Left renal pelvis (tissue), 4 donors: ENCODE measurements around the gene ADCY4. TPM values are rescaled to one million over a fixed set of nuclear protein-coding genes. Genes with fewer than 3 reads are reported as not detected.
"Not testable (repeated sequence)": the region's sequence is repeated elsewhere in the genome, so short reads cannot be mapped to it uniquely, and the experiment has no call there.

Experiments
- DNase-seq, 4 donors: peaks; one replicate each; pipeline ENCODE4 v3.0.0-alpha.2; 2013; ENCODE audit warnings: low read depth in 4 of 4, low spot score in 3 of 4
- polyA plus RNA-seq, 4 donors: library from polyadenylated mRNA; unstranded; fragments of 120-200 nt; gene quantifications; one replicate each; pipeline ENCODE4 v1.2.1, GENCODE V29; 2013; ENCODE audit not compliant: insufficient read length in 4 of 4

ADCY4 gene
- polyA plus RNA-seq, 4 donors: 8.4 to 23.3 (median 20.0) TPM

DNA sequence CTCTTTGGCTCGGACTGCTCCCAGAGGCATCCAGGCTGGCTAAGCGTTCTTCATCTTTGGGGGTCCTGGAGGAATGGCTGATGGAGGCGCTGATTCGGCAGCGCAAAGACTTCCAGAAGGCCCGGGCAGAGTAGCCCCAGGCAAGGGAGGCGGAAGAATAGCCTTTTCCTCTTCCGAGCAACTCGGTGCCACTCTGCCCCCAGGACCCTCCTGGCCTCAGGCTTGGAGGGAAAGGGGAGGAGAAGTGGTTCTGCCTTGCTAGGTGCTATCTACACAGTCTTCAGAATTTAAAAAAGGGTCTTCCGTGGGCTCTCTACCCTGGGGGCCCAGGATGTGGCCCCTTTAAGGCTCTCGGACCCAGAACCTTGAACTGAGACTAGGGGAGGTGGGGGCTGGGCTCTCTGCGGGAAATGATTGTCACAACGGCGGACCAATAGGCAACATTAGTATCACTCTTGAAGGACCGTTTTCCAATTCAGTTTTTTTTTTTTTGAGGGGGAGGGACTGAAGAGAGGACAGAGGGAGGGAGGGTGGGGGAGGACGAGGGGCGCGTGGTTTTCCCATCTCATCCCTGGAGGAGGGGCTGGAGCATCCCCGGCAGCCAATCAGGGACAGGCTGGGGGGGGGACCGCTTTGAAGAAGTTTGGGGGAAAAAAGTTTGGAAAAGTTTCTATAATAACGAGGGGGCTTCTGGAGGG lies 32.8 kb upstream of the ADCY4 start, which contains the start of gene NFATC4:
TSS of gene NFATC4 (plus strand) at position 671 of the 698 bp plus-strand sequence. CDS start 157 bp downstream, outside the sequence.
- peak; percentile 83 to 90 (median 88) for DNase-seq

DNA sequence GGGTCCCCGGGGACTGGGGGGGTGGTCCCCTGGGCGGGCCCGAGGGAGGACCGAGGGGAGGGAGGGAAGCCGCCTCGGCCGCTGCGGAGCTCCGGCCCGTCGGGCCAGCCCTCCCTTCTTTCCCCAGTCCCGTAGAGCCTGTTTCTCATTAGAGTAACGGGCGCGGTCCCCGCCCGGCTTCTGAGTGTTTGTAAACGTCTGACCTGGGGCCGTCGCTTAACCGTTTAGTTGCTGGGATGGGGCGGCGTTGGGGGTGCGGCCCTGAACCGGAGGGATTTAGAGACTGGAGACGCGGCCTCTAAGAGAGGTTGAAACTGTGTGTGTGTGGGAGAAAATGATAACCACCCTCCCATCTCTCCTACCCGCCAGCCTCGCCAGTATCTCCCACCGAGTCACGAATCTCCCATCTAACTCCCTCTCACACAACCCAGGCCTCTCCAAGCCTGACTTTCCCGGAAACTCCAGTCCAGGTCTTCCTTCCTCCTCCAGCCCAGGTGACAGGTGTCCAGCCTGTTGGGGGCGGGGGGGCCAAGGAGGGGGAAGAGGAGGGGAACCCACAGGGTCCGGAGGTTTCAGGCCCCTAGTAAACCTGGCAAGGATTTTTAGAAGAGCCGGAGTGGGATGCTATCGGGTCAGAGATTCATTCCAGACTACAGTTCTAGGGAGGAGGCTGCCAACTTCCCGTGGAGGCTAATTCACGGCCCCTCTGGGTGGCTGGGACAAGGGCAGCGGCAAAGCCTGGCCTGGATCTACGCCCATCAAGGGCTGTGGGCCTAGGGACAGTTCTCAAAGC lies 32.0 kb upstream of the ADCY4 start:
- peak; percentile 91 to 99 (median 96) for DNase-seq

DNA sequence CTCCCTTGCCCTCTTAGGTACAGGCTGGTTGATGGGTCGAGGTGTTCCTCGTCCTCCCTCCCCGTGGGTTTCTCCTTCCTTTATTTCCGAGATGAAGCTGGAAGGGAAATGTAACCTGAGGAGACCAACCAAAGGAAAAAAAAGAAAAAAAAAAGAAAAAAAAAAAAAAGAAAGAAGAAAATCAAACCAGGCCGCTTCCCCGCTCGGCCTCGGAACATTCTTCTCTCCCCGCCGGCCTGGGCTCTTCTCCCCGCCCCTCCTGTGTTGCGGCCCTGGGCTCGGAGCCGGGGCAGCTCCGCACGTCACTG lies 31.5 kb upstream of the ADCY4 start:
- no peak for DNase-seq

DNA sequence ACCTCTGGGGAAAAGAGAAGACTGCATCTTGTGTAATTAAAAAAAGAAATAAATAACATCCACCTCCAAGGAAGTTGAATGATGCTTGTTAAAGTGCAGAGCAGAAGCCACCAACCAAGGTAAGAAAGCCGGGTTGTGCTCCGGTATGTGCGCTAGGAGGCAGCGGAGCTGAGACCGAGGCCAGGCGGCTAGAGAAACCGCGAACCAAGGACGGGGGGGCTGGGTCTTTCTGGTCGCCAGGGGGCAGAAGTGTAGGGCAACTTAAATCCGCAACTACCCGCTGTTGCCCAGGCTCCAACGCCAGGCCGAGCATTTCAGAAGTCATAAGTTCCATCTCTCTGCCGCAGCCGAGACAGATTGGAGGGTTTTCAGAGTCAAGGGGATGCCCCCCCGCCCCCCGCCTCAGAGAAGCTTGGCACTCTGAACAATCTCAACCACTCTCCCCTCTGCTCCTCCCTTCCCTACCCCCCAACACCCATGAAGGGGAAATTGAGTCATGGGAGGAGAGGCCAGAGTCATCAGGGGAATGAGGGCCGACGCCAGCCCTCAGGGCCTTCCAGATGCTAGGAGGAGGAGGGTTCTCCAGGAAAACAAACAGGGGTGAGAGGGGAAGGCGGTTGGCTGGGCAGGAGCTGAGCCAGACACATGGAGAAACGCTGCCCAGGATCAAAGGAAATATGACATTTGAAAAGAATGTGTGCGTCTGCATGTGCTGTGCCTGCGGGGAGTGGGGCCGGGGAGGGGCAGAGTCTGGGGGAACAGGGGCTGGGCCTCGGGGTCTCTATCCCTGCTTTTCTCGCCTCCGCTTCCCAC lies 30.9 kb upstream of the ADCY4 start:
- peak in 3 of 4 donors; percentile 73 to 85 (median 79) for DNase-seq

DNA sequence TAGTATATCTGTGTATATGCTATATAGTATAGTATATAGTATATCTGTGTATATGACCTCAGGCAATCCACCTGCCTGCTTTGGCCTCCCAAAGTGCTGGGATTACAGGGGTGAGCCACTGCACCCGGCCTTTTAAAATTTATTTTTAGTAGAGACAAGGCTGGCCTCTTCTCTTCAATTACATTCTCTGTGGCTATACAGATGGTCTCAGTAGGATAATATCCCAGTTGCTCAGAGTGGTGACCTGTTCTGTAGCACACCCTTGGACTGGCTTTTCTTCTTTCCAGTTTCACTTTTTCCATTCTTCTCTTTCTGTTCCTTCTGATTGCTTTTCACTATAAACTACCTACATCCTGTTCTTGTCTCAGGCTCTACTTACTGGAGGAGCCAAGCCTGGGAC lies 30.0 kb upstream of the ADCY4 start:
- no peak for DNase-seq

DNA sequence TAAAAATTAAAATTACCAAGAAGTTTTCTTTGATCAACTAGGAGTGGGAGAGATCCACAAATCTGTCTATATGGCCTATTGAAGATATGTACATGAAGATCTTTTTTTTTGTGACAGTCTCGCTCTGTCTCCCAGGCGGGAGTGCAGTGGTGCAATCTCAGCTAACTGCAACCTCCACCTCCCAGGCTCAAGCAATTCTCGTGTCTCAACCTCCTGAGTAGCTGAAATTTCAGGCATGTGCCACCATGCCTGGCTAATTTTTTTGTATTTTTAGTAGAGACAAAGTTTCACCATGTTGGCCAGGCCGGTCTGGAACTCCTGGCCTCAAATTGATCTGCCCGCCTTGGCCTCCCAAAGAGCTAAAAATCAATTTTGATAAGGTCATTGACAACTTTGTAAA lies 28.5 kb upstream of the ADCY4 start:
- DNase-seq: no peak

DNA sequence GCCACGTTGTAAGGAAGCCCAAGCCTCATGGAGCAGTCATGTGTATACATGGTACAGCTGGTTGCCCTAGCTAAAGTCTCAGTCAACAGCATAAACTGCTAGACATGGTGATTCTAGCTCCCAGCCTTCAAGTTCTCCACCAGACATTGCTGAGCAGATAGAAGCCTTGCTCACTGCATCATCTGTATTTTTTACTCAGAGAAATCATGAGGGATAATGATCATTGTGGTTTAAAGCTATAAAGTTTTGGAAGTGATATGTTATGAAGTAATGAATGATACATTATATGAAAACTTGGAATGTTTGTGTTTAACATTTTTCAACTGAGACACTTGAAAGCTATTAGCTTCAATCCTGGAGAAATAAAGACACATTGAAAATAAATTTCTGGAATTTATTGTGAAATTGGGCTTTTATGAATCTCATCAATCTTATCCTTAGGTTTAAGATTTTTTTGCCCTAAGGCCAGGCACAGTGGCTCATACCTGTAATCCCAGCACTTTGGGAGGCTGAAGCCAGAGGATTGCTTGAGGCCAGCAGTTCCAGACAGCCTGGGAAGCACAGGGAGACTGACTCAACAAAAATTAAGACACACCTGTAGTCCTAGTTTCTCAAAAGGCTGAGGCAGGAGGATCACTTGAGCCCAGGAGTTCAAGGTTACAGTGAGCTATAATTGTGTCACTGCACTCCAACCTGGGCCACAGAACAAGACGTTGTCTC lies 27.5 kb upstream of the ADCY4 start:
- no peak for DNase-seq

DNA sequence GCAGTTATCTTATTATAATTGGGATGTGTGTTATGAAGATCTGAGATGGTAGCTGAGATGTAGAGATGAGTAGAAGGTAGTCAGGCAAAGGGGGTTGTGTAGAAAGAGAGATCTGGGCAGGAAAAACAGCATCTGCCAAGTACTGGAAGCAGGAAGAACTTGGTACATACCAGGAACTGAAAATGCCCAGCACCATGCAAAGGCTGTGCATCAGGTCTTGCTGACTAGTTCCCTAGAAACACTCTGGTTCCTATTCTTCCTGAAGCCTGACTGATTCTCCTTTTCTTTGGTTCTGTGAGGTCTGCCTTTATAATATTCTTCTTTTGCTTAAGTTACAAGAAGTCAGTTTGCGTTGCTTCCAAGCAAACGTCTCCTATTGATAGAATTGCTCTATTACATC lies 26.5 kb upstream of the ADCY4 start:
- DNase-seq: no peak

DNA sequence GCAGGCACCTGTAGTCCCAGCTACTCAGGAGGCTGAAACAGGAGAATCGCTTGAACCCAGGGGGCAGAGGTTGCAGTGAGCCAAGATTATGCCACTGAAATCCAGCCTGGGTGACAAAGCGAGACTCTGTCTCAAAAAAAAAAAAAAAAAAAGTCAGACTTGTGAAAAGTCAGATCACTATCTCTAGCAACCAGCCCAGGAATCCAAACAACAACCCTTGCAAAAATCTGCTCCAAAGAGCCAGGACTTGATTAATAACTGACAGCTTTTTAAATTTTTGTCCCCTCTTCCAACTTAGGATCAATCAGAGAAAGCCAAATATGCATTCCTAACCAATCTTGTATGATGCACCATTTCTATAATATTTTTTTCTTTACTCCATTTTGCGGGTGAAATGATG lies 25.4 kb upstream of the ADCY4 start:
- no peak for DNase-seq

DNA sequence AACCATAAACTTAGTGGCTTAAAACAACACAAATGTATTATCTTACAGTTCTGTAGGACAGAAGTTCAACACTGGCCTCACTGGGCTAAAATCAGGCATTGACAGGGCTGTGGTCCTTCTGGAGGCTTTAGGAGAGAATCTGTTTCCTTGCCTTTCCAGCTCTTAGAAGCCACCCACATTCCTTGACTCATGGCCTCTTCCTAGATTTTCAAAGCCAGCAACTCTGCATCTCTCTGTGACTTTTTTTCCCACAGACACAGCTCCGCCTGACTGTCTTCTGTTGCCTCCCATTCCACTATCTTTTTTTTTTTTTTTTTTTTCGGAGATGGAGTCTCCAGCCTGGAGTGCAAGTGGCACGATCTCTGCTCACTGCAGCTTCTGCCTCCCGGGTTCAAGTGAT lies 21.3 kb upstream of the ADCY4 start:
- no peak for DNase-seq

DNA sequence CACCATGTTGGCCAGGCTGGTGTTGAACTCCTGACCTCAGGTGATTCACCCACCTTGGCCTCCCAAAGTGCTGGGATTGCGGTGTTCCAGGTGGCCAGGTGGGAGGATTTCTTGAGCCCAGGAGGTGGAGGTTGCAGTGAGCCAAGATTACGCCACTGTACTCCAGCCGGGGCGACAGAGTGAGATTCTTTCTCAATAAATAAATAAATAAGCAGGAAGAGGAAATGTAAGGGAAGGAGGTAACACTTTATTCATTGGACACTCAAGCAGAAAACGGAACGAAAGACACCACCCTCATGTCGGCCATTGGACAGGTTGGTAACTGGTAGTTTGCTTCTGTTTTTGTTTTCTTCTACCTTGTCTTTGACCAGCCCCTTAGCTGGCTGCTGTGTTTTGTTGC lies 20.1 kb upstream of the ADCY4 start:
- no peak for DNase-seq

DNA sequence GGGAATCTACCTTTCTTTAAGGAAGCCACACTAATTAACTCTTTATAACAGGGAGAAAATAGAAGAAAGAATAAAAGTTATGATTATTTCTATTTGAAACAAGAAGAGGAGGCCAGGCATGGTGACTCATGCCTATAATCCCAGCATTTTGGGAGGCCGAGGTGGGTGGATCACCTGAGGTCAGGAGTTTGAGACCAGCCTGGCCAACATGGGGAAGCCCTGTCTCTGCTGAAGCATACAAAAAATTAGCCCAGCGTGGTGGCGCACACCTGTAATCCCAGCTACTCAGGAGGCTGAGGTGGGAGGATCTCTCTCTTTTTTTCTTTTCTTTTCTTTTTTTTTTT lies 19.6 kb upstream of the ADCY4 start:
- DNase-seq: not testable (repeated sequence)

DNA sequence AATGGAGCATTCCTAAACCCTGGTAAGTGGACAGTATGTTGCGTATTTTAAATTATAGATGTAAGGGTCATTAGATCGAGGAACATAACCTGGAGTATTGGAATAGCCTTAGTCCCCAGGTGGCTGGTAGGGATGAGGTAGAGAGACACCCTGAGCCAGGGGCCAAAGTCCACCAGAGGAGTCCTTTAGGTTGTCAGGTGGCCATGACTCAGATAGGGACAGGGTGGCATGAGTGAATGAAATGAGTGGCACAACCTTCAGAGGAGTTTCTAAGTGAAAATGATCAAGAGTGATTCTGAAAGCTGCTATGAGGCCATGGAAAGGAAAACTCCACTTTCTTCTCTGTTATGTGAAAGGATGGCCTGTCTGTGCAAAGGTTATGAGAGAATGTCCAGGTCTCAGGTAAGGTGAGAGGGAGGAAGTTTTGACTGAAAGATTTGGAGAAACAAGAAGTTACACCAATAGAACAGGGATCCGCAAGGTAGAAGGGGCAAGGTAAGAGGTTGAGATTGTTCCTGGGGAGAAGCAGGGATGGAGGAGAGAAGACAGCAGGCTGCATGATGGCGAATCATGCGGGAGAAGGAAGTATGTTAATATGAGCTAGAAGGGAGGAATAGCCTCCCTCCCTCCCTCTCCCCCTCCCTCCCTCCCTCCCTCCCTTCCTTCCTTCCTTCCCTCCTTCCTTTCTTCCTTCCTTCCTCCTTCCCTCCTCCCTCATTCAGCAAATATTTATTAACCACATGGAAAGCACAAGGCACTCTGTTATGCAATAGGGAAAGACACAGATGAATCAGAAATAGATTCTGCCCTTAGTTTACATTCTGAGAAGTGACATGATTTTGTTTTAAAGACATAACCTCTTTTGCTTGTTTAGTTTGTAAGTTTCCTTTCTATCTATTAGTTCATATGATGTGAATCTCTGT lies 18.9 kb upstream of the ADCY4 start:
- no peak for DNase-seq

DNA sequence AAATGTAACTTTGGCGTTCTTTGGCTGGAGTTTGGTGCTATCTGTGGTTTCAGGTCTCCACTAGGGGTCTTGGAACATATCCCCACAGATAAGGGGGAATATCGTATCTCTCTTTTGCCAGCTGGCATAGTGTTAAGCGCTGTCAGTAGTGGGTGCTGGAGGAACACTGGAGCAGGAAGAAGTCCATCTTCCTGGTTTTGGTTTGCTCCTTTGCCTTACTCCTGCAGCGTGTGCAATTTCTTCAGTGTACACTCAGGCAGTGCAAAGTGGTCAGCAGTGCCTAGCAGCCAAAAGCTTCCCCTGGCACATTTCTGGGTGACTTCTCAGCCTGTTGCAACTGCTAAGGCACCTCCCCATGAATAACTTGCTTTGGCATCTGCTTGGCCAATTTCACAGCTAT lies 16.6 kb upstream of the ADCY4 start:
- DNase-seq: no peak

DNA sequence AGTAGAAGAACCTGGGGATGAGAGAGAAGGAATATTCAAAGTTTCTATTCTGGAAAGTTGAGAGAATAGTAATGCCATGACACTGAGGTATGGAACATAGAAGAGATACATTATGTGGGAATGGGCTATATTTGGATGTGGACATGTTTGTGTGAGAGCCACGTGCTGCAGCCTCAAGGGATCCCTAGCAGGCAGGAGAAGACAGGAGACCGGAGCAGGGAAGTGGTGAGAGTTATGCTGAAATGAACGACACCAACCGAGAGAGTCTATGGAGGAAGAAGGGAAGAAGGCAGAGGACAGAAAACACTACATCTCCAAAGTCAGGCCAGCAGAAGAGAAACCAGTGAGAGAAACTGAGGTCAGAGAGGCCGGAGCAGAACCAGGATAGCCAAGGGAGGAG lies 14.9 kb upstream of the ADCY4 start:
- no peak for DNase-seq

DNA sequence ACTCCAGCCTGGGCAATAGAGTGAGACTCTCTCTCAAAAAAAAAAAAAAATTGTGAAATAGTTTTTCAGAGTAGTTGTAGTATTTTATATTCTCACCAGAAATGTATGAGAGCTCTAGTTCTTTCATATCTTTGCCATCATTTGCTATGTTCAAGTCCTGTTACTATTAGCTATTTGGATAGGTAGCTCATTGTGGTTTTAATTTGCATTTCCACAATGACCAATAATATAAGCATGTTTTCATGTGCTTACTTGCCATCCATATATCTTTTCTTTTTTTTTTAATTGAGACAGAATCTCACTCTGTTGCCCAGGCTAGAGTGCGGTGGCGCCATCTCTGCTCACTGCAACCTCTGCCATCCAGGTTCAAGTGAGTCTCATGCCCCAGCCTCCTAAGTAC lies 13.3 kb upstream of the ADCY4 start:
- no peak for DNase-seq

DNA sequence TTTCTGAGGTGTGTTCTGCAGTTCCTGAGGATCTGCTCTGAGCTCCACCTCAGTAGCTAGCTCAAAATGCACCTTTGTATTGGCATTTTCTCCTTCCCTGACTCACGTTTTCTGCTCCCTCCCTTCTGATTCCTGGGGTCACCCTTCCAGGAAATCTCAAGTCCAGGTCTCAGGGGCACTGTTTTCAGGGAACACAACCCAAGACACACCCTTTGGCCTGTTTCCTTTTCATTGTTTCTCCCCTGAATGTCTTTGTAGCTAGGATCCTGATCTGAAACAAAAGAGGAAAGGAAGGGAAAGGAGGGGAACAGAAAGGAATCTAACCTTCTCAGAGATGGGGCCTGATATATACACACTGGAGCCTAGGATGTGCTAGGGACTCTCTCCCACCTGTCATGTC lies 12.3 kb upstream of the ADCY4 start:
- no peak for DNase-seq

DNA sequence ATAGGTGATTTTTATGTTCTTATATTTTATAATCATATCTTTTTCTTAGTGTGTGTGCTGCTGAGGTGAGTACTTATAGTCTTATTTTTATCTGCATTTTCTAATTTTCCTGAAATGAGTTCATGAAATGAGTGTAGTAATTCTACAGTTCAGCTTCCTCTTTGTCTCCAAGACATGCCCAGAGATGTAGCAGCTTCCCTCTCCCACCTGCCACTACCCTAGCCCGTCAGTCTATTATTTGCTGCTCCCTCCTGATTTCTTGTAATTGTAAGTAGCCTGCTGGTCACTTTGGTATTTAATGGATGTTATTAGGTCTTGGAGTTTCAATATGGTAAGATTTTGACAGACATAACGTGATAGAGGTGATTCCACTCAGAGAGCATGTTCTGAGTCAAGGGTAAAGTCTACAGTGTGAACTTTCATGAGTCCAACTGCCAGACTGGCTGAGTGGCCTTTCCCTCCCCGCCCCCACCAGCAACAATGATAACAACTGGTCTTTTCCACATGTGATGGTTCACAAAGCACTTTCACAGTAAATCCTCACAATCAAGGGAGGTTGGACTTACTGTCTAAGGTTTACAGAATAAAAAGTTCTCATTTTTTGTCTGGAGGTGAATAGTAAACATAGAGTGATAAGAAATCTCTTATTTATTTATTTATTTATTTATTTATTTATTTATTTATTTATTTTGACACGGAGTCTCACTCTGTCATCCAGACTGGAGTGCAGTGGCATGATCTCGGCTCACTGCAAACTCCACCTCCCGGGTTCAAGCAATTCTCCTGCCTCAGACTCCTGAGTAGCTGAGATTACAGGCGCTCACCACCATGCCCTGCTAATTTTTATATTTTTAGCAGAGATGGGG lies 9.2 kb upstream of the ADCY4 start:
- no peak for DNase-seq

DNA sequence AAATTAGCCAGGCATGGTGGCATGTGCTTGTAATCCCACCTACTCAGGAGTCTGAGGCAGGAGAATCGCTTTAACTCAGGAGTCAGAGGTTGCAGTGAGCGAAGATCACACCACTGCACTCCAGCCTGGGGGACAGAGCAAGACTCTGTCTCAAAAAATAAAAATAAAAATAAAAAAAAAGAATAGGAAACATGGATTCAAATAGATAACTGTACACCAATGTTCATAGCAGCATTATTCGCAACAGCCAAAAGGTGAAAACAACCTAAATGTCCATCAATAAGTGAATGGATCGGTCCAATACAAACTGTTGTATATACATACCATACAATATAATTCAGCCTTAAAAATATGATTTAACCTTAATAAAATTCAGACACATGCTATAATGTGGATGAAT lies 8.0 kb upstream of the ADCY4 start:
- no peak for DNase-seq
